Measurements from ENCODE around the gene MGAT5B. TPM values are rescaled to one million over a fixed set of nuclear protein-coding genes. Genes with fewer than 3 reads are reported as not detected.

MGAT5B gene
- total and polyA plus RNA-seq, 10 donors = 0.02 to 2.0 (median 0.75) TPM

GRCh38 chr17:76966016-76966415, 97.8 kb downstream of the MGAT5B start:
- Histone ChIP-seq H3K4me3 (no peak overlapping the region), H3K27me3 (replicated peaks in 1 of 7) (peaks cover 0 to 60% (median 21%) of the 10 kb centered on the region in 7 donors), H3K27ac (no peak overlapping the region), H3K36me3 (no peaks in the 10 kb centered on the region), H3K9me3 (no peaks in the 10 kb centered on the region), H3K4me1 (peaks cover 5 to 31% (median 23%) of the 10 kb centered on the region in 6 donors)
- no peak for TF ChIP-seq POLR2A (IDR thresholded peaks at IDR 0.05)
- TF ChIP-seq, protein P1, sequence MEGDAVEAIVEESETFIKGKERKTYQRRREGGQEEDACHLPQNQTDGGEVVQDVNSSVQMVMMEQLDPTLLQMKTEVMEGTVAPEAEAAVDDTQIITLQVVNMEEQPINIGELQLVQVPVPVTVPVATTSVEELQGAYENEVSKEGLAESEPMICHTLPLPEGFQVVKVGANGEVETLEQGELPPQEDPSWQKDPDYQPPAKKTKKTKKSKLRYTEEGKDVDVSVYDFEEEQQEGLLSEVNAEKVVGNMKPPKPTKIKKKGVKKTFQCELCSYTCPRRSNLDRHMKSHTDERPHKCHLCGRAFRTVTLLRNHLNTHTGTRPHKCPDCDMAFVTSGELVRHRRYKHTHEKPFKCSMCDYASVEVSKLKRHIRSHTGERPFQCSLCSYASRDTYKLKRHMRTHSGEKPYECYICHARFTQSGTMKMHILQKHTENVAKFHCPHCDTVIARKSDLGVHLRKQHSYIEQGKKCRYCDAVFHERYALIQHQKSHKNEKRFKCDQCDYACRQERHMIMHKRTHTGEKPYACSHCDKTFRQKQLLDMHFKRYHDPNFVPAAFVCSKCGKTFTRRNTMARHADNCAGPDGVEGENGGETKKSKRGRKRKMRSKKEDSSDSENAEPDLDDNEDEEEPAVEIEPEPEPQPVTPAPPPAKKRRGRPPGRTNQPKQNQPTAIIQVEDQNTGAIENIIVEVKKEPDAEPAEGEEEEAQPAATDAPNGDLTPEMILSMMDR (IDR thresholded peaks at IDR 0.05 in 8 of 11, conservative IDR thresholded peaks at IDR 0.05 in 3 of 11) = no peak
- TF ChIP-seq POLR2AphosphoS5 (IDR thresholded peaks at IDR 0.05) = no peak
- WGBS, 5 donors = 80 to 95% (median 87%) methylated on average over 4 of the region's 4 CpGs
- no peak for DNase-seq
- intact Hi-C loops (cut with DNase I; ENCODE audit: low total_unique reads) = no loop called here

DNA sequence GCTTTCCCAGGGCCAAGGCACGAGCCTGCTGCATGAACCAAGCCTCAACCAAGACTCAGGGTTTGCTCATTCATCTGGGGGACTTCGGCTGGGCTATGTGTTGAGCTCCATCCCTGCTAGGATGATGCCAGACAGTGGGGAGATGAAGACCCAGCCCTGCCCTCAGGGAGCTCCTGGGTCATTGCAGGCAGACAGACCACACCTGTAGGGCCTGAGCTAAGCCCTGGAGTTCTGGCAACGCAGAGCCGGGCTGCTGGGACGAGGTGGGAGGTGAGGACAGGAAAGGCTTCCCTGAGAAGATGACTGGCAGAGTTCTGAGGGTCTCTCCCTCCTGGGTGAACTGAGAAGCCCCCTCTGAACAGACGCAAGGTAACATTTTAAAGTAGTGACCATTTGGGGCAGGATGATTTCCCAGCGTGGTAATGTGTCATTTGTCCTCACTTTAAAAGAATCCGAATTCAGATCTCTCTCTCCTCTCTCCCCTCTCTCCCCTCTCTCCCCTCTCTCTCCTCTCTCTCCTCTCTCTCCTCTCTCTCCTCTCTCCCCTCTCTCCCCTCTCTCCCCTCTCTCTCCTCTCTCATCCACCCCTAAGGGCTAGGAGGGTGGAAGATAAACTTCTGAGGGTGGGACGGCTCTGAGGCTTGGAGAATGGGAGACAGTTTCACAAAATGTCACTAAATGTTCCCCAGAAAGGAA, 98.4 kb downstream of the MGAT5B start:
- Histone ChIP-seq H3K4me3 (no peak overlapping the region), H3K9me3 (no peaks in the 10 kb centered on the region), H3K36me3 (no peaks in the 10 kb centered on the region), H3K27me3 (replicated peaks in 1 of 7) (peaks cover 0 to 63% (median 21%) of the 10 kb centered on the region in 7 donors), H3K27ac (no peak overlapping the region), H3K4me1 (peaks cover 5 to 31% (median 23%) of the 10 kb centered on the region in 6 donors)
- 87 to 90% (median 89%) methylated on average over 9 of the region's 9 CpGs for WGBS, 5 donors
- TF ChIP-seq POLR2A (IDR thresholded peaks at IDR 0.05) (no peak), POLR2AphosphoS5 (IDR thresholded peaks at IDR 0.05) (no peak)
- TF ChIP-seq, protein P1 (IDR thresholded peaks at IDR 0.05 in 8 of 11, conservative IDR thresholded peaks at IDR 0.05 in 3 of 11) = no peak
- intact Hi-C loops (cut with DNase I; ENCODE audit: low total_unique reads) = no loop called here
- DNase-seq = no peak

- TF ChIP-seq POLR2A (IDR thresholded peaks at IDR 0.05) = no peak
- Histone ChIP-seq H3K36me3 (no peaks in the 10 kb centered on the region), H3K27me3 (replicated peaks in 1 of 7) (peaks cover 0 to 63% (median 21%) of the 10 kb centered on the region in 7 donors), H3K9me3 (no peaks in the 10 kb centered on the region), H3K27ac (no peak overlapping the region), H3K4me3 (no peak overlapping the region), H3K4me1 (peaks cover 5 to 31% (median 23%) of the 10 kb centered on the region in 6 donors)
- 92 to 96% (median 92%) methylated on average over 4 of the region's 4 CpGs for WGBS, 5 donors
- DNase-seq = no peak
- intact Hi-C loops (cut with DNase I; ENCODE audit: low total_unique reads) = no loop called here
Observed at GRCh38 chr17:76967762-76968161, 99.6 kb downstream of the MGAT5B start.

- 5 to 8% (median 7%) methylated on average over 28 to 45 of the region's 45 CpGs for WGBS, 5 donors
- Histone ChIP-seq H3K4me1 (peaks cover 5 to 31% (median 23%) of the 10 kb centered on the region in 6 donors), H3K27ac (peak overlapping the region in 6 of 8 donors; percentile 2 to 68 (median 57)), H3K9me3 (no peaks in the 10 kb centered on the region), H3K36me3 (no peaks in the 10 kb centered on the region), H3K27me3 (replicated peaks in 1 of 7) (peaks cover 0 to 56% (median 21%) of the 10 kb centered on the region in 7 donors), H3K4me3 (peak overlapping the region; percentile 15 to 66 (median 32))
- peak; percentile 91 for DNase-seq
- TF ChIP-seq POLR2AphosphoS5 (IDR thresholded peaks at IDR 0.05) = peak in 1 of 3 donors; percentile 38
- TF ChIP-seq, protein P1 (IDR thresholded peaks at IDR 0.05 in 8 of 11, conservative IDR thresholded peaks at IDR 0.05 in 3 of 11) = no peak
- intact Hi-C loops (cut with DNase I; ENCODE audit: low total_unique reads) = no loop called here
Observed at GRCh38 chr17:76968707-76969597, 100.7 kb downstream of the MGAT5B start.
